HG03575 (cell line): ENCODE results near the gene GRN.
"Not testable (repeated sequence)": the region's sequence is repeated elsewhere in the genome, so short reads cannot be mapped to it uniquely, and the experiment has no call there.

Experiments
- ATAC-seq: cut with Tn5 transposase; IDR thresholded peaks from one replicate; pipeline ENCODE4 v1.9.1; 2021; ENCODE audit not compliant: unreplicated experiment, insufficient number of reproducible peaks, low FRiP score; ENCODE audit errors: extremely low read depth

The GRN gene

GRCh38 chr17:44355642-44356099, 10.6 kb downstream of the GRN start:
- ATAC-seq, result no peak

DNA sequence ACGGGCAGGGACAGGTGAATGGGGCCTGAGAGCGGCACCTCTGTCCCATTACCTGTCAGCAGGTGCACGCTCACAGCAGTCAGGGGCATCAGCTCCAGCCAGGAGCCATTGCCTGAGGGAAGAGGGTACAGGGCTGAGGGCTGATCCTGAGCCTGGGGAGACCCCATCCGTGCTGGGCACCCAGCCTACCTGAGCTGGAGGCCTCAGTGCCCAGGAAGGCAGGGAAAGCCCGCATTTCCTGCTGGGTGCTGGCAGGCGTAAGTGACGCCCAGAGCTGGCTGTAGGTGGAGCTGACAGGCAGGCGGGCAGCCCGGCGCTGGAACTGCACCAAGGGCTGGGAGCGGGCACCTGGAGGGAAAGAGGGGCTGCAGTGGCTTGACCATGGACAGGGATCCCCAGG, 11.1 kb downstream of the GRN start:
- no peak for ATAC-seq

DNA sequence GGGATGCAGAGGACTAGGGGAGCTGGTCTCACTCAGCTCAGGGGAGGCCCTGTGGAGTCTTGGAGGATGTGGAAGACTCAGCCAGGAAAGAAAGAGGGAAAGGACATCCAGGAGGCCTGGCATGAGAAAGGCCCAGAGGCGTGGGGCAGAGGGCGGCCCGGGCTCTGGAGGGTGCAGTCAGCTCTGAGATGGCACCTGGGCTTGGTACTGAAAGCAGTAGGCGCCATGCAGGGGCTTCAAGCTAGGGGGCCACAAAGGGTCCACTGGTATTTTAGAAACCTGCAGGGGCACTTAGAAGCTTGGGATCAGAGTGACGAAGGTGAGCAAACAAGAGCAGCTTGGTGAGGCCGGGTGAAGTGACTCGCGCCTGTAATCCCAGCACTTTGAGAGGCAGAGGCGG, 13.0 kb downstream of the GRN start:
- ATAC-seq, result no peak

DNA sequence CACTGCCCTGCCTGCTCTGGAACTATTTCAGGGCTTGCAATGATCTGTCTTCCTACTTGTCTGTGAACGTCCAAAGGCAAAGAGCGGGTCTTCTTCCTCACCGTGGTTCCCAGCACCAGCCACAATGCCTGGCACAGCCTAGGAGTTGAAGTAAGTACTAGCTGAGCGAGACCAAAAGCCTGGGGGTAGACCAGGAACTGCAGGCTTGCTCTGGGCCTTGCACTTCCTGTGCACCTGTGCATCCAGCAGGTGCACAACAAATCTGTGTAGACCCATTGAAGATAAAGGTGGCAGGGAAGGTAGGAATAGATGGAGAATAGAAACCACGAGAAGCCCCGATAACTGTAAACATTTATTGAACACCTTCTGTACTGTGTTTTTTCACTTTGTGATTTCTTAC, 13.9 kb downstream of the GRN start:
- ATAC-seq, result no peak

- ATAC-seq, result no peak
Observed at GRCh38 chr17:44359458-44360143, 14.5 kb downstream of the GRN start.

DNA sequence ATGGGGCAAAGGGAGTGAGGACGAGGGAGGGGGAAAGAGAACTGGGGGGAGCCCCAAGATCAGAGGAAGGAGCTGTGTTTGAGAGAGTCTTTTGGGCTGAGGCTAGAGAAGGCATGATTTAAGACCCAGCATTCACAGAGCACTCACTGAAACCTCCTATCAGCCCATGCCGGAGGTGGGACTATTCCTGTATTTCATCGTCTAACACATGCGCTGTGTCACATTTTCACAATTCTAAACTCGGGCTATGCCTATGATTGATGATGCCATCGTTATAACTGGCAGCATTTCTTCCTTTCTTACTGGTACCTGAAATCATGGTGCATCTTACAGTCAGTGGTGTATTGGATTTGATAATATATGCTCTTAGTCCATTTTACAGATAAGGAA, 15.0 kb downstream of the GRN start:
- no peak for ATAC-seq

DNA sequence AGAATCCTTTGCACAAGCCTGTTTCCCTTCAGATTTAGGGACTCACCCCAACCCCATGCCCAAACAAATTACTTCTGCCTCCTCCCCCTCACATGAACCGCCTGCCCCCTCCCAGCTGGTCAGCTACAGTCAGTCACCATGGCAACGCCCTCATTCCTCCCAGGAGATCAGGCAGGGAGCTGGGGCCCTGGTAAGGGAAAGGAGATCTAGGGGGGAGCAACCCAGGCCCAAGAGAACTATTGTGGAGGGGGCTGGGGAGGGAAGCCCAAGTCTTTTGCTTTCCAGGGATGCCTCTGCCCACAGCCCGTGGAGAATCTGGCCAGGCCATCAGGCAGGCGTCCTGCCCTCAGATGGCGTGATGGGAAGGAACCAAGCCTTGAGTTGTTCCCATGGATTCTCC, 15.7 kb downstream of the GRN start:
- ATAC-seq, result no peak

- ATAC-seq, result no peak
Observed at GRCh38 chr17:44361292-44362260, 16.5 kb downstream of the GRN start.

DNA sequence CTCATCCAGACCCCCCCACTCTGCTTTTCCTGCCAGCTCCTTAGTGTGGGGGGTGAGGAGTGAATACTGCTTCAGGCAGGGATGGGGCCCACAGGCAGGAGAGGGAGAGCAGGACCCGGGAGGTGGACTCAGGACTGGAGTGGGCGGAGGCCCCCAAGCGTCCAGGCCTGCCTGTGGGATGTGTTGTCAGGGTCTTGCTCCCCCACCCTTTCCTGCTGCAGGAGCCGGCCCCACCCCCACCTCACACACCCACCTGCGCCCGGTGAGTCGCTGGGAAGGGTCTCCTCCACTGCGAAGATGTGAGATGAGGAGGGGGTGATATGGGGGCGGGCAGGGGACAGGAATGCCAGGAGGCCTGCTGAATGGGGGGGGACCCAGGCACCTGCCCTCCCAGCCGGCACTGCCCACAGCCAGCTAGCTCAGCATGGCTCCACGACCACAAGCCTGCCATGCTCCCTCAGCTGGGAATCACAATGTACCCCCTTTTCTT, 17.4 kb downstream of the GRN start:
- no peak for ATAC-seq

- no peak for ATAC-seq
Observed at GRCh38 chr17:44362949-44363612, 18.0 kb downstream of the GRN start.

DNA sequence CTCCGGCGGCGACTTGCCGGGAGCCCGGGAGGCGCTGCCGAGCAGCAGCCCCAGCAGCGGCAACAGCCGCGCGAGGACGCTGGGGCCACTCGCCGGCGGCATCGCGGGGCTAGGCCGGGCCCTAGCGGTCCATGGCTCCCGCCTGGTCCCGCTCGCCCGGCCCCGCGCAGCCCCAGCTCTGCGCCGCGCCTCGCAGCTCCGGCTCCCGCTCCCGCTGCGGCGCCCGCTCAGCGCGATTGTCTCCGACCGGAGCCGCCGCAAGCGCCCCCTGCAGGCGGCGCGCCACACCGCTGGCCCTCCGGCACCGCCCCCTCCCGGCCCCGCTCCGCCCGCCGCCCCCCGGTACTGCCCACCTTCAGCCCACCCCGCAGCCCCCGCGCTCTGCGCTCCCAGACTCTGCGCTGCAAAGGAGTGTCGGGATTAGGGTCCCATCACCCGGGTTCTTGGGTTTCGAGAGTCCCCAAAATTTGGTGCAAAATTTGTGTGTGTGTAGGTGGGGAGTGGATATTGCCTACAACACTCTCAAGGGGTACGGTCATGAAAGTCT, 18.6 kb downstream of the GRN start, which contains the start of gene FAM171A2:
Gene FAM171A2, minus strand, starts transcription at position 241 of the 547 bp plus-strand sequence. Its CDS starts 139 bp downstream, at position 102.
- ATAC-seq, result no peak

DNA sequence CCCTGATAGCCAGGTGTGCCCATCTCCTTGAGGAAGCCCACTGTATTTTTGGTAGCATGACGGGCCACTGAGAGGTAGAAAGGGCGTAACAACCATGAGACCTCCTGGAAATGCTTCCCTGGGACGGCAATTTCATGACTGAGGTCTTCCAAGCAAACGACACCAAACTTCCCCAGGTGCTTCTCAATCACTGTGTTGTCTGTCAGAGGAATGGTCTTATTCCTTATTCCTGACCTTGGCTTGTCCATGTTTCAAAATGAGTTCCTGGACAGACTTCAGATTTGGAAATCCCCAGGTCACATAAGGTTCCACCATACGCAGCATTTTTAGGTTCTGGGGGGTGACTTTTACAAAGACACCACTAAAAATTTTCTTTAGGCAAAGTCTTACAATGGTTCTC, 19.9 kb downstream of the GRN start:
- ATAC-seq, result not testable (repeated sequence)

- no peak for ATAC-seq
Observed at GRCh38 chr17:44367231-44367979, 22.3 kb downstream of the GRN start.

GRCh38 chr17:44368391-44369243, 23.5 kb downstream of the GRN start:
- ATAC-seq, result not testable (repeated sequence)

- ATAC-seq, result not testable (repeated sequence)
Observed at GRCh38 chr17:44369414-44370023, 24.4 kb downstream of the GRN start.

DNA sequence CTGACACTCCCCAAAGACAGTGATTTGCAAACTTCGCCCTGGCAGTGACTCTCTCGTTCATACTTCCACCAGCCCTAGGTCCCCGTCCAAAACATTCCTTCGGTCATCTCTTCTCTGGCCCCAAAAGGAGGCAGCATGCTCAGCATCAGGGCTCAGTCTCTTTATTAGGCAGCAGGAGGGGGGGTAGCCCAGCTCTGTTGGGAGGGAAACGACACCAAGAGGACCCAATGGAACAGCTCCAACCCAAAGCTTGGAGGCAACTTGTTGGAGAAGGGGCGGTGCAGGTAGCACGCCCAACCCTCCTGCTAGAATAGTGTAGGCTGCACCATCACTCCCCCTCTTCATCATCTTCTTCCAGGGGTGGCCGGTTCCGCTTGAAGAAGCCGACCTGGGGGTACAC, 26.9 kb downstream of the GRN start:
- ATAC-seq, result no peak
